Spleen (tissue), 11 donors: Measurements from ENCODE around the gene NDUFS7. TPM values are rescaled to one million over a fixed set of nuclear protein-coding genes. Genes with fewer than 3 reads are reported as not detected.

ENCODE experiments used
- DNase-seq: peaks from one replicate; pipeline ENCODE4 v3.0.0-alpha.2; 2020
- H3K27ac ChIP-seq, 8 donors: fragments of 200-600 bp; sonication (generic) in 7 of 8; 1 replicate in 4 of 8; 2 replicates in 4 of 8; pipeline versions ENCODE4 v1.5.0 to v1.8.0; 2016 to 2021; ENCODE audit warnings: inconsistent platforms in 4 of 8, mild to moderate bottlenecking in 4 of 8, moderate library complexity in 1 of 8
- H3K27me3 ChIP-seq, 7 donors: fragments of 200-600 bp; sonication (generic) in 6 of 7; replicated peaks in 1 of 7; 1 replicate in 4 of 7; 2 replicates in 3 of 7; pipeline versions ENCODE4 v1.5.0 to v1.8.0; 2016 to 2021; ENCODE audit warnings: inconsistent platforms in 3 of 7, mild to moderate bottlenecking in 1 of 7
- H3K36me3 ChIP-seq, 6 donors: fragments of 200-600 bp; sonication (generic) in 5 of 6; 1 replicate in 4 of 6; 2 replicates in 2 of 6; pipeline versions ENCODE4 v1.5.0 to v1.8.0; 2016 to 2021; ENCODE audit warnings: inconsistent platforms in 2 of 6
- H3K4me1 ChIP-seq, 6 donors: fragments of 200-600 bp; sonication (generic) in 5 of 6; 1 replicate in 3 of 6; 2 replicates in 3 of 6; pipeline versions ENCODE4 v1.5.0 to v1.8.0; 2016 to 2021; ENCODE audit warnings: inconsistent platforms in 3 of 6
- H3K4me3 ChIP-seq, 8 donors: fragments of 200-600 bp; sonication (generic) in 7 of 8; 1 replicate in 4 of 8; 2 replicates in 4 of 8; pipeline versions ENCODE4 v1.5.0 to v1.8.0; 2016 to 2021; ENCODE audit warnings: inconsistent platforms in 4 of 8, mild to moderate bottlenecking in 4 of 8, moderate library complexity in 2 of 8
- H3K9me3 ChIP-seq, 8 donors: fragments of 200-600 bp; sonication (generic) in 7 of 8; 1 replicate in 4 of 8; 2 replicates in 4 of 8; pipeline versions ENCODE4 v1.5.0 to v1.8.0; 2016 to 2021; ENCODE audit warnings: inconsistent platforms in 4 of 8
- POLR2A ChIP-seq, 3 donors: fragments of 450-650 bp; IDR thresholded peaks; one replicate each; pipeline ENCODE4 v1.5.1; 2017; ENCODE audit warnings: antibody characterized with exemption in 3 of 3, mild to moderate bottlenecking in 1 of 3
- POLR2AphosphoS5 ChIP-seq, 3 donors: sonication (generic); formaldehyde crosslinking; IDR thresholded peaks; one replicate each; pipeline ENCODE4 v1.5.1; 2017; ENCODE audit warnings: antibody characterized with exemption in 3 of 3
- WGBS, 5 donors: extraction: QIAGEN DNeasy Blood & Tissue Kit in 3 of 5; methylation state at CpG; one replicate each; pipeline versions ENCODE4 v1.1.5 to v1.1.7; 2013 to 2018; 5-methylcytosine and 5-hydroxymethylcytosine counted together
- intact Hi-C: fragments of 100-400 bp; cut with DNase I; formaldehyde crosslinking; loops from one replicate; pipeline ENCODE4 v1.15.0; 2023; ENCODE audit warnings: low total_unique reads
- polyA plus RNA-seq, 3 donors: library from polyadenylated mRNA; stranded (reverse); fragments of 200-250 nt; gene quantifications; one replicate each; pipeline ENCODE4 v1.2.1, GENCODE V29; 2013
- total RNA-seq, 7 donors: library from RNA; depleted of rRNA in 3 of 7; stranded (reverse); fragments of >200 nt in 3 of 7; fragmentation: NEBNext Ultra II Directional in 4 of 7; extraction: Animal tissue kit (Norgen Biotek cat#: 25700) in 4 of 7; gene quantifications; one replicate each; pipeline versions ENCODE4 v1.1.0 to v1.2.1, GENCODE V29; 2016 to 2021
- TF ChIP-seq, protein P1 (sequence below), 11 experiments: fragments of 200-600 bp in 7 of 11; fragments of 450-650 bp in 4 of 11; sonication (generic) in 4 of 11; IDR thresholded peaks in 8 of 11; conservative IDR thresholded peaks in 3 of 11; 1 replicate in 7 of 11; 2 replicates in 4 of 11; pipeline versions ENCODE4 v1.4.0 to v1.8.0; 2016 to 2021; ENCODE audit warnings: antibody characterized with exemption in 11 of 11, inconsistent platforms in 4 of 11, mild to moderate bottlenecking in 1 of 11
- donor health status: healthy with polysubstance abuse.
- donor health status: DM: no; HTN: no; CAD: no; lungs with moderate emphysema.
- donor health status: DM: no; HTN: no; CAD: no.
- donor health status: Bipolar disorder and iron deficiency.
- donor health status: healthy.
- donor health status: DM: no; HTN: no; CAD: no.
- donor health status: DM: yes; HTN: yes; CAD: no.

NDUFS7 gene
- total and polyA plus RNA-seq, 10 donors, result 64.0 to 133 (median 81.6) TPM

DNA sequence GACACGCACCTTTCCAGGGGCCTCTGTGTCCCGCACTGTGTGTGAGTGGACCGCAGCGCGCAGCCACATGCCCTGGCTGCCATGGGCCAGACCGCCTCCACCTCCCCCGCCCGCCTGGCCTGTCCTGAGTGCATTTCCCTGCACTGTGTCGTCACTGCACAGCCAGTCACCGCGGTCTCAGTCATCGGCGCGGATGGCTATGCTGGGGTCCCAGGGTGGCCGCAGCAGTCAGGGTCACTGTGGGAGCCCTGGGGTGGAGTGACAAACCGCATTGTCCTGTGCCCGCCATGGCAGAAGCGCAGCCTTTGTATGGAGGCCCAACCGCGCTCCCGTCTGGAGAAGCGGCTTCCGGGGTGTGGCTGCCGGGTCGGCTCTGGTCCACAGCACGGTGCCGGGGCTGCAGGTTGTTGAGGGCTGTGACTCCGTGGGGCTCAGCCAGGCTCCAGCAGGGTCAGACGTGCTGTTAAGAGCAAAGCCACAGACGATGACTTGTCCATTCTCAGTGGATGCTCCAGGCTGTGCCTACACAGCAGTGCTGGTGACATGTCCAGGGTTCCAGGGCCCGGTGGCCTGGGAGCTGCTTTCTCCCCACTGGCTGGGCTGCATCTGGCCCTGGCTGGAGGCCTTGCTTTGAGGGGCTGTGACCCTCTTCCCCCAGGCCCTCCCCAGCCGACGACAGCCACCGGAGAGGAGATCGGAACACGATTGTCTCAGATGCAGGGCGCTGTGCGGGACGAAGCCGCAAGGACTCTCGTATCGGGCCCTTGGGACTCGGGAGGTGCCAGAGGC lies 6.3 kb upstream of the NDUFS7 start:
- peak overlapping the region; percentile 51 to 86 (median 76) for H3K27ac ChIP-seq
- 87 to 92% (median 87%) methylated on average over 34 to 43 of the region's 43 CpGs for WGBS, 5 donors

DNA sequence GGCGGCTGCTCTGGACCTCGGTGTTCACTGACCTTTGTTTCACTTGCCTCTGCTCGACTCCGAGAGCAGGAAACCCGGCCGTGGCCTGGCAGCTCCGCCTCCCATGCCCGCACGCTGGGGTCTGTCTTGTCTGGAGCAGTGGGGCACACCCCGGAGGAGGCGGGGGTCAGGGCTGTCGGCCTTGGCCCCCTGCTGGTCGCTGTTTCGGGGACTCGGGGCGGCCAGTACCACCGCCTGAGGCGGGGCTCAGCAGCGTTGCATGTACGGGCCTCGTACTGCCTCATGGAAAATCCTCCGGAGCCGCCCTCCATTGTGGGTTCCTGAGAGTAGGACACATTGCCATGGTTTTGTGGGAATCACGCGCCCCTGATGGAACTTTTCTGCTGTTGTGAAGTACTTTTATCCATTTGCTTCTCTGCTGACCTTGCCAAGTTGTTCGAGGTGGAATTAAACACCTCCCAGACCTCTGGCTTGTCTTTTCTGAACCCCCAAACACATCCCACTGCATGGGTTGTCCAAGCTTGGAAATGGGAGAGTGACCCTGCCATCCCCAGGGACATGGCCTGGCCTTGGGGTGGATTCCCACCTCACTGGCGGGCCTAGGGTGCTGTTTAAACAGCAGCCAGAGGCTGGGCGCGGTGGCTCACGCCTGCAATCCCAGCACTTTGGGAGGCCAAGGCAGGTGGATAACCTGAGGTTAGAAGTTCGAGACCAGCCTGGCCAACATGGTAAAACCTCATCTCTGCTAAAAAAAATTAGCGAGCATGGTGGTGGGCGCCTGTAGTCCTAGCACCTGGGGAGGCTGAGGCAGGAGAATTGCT lies 5.5 kb upstream of the NDUFS7 start:
- Histone ChIP-seq H3K27me3 (no peaks in the 10 kb centered on the region), H3K4me1 (peaks cover 11 to 83% (median 40%) of the 10 kb centered on the region in 6 donors), H3K36me3 (peaks cover 0 to 38% (median 25%) of the 10 kb centered on the region in 6 donors), H3K4me3 (peak overlapping the region in 1 of 8 donors; percentile 3), H3K9me3 (no peaks in the 10 kb centered on the region), H3K27ac (peak overlapping the region; percentile 51 to 86 (median 76))
- DNase-seq, result peak; percentile 88
- TF ChIP-seq, protein P1, sequence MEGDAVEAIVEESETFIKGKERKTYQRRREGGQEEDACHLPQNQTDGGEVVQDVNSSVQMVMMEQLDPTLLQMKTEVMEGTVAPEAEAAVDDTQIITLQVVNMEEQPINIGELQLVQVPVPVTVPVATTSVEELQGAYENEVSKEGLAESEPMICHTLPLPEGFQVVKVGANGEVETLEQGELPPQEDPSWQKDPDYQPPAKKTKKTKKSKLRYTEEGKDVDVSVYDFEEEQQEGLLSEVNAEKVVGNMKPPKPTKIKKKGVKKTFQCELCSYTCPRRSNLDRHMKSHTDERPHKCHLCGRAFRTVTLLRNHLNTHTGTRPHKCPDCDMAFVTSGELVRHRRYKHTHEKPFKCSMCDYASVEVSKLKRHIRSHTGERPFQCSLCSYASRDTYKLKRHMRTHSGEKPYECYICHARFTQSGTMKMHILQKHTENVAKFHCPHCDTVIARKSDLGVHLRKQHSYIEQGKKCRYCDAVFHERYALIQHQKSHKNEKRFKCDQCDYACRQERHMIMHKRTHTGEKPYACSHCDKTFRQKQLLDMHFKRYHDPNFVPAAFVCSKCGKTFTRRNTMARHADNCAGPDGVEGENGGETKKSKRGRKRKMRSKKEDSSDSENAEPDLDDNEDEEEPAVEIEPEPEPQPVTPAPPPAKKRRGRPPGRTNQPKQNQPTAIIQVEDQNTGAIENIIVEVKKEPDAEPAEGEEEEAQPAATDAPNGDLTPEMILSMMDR (IDR thresholded peaks at IDR 0.05 in 8 of 11, conservative IDR thresholded peaks at IDR 0.05 in 3 of 11), result peak in 4 of 11 experiments; percentile 10 to 37 (median 32)
- peak; percentile 43 to 85 (median 82) for TF ChIP-seq POLR2AphosphoS5 (IDR thresholded peaks at IDR 0.05)
- TF ChIP-seq POLR2A (IDR thresholded peaks at IDR 0.05), result no peak
- intact Hi-C loops, result loop anchor here (10.0 kb wide), 1 partner anchor 93 kb away; the partner anchor contains the start of gene EFNA2
- 61 to 86% (median 79%) methylated on average over 16 to 33 of the region's 33 CpGs for WGBS, 5 donors

More for the DNA sequence above, 6.3 kb upstream of the NDUFS7 start:
- TF ChIP-seq, protein P1 (IDR thresholded peaks at IDR 0.05 in 8 of 11, conservative IDR thresholded peaks at IDR 0.05 in 3 of 11), result no peak
- TF ChIP-seq POLR2A (IDR thresholded peaks at IDR 0.05) (no peak), POLR2AphosphoS5 (IDR thresholded peaks at IDR 0.05) (peak in 1 of 3 donors; percentile 9)
- Histone ChIP-seq H3K36me3 (peaks cover 0 to 46% (median 29%) of the 10 kb centered on the region in 6 donors), H3K9me3 (no peaks in the 10 kb centered on the region), H3K27me3 (no peaks in the 10 kb centered on the region), H3K4me3 (peak overlapping the region in 1 of 8 donors; percentile 3), H3K4me1 (peaks cover 16 to 83% (median 41%) of the 10 kb centered on the region in 6 donors)
- intact Hi-C loops, result loop anchor here (10.0 kb wide), 1 partner anchor 93 kb away; the partner anchor contains the start of gene EFNA2
- no peak for DNase-seq

DNA sequence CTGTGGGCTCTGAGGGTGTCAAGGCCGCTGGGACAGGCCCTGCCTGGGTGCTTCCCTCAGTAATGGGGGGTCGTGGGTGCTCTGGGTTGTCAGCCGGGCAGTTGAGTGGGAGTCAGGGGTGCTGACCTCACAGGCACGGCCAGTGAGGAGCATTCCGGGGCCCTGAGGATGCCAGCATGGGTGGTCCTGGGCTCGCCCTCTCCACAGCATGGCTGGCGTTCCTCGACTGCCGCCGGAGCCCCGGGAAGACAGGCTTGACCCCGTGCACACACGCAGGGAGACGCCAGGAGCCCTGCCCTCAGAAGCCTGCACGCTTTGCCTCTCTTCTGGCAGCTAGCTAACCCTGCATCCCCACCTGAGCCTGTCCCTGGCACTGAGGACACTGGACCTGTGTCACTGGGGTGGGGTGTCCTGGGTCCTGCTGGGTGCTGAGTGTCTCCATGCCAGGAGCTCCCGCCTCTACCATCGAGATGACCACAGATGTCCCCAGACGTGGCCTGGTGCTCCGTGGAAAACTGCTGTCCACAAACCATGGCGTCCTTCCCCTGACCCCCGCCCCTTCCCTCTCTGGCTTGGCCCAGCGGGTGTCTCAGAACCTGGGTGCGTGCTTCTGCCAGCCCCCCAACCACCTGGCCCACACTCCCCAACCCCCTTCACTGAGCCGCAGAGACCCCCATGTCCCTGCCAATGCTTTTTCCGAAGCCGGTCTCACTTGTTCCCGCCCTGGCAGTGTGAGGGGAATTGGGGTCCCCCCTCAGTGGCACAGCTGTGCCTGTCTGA lies 4.4 kb upstream of the NDUFS7 start:
- WGBS, 5 donors, result 79 to 91% (median 88%) methylated on average over 20 to 27 of the region's 27 CpGs
- no peak for TF ChIP-seq POLR2A (IDR thresholded peaks at IDR 0.05)
- peak in 2 of 3 donors; percentile 13 to 34 for TF ChIP-seq POLR2AphosphoS5 (IDR thresholded peaks at IDR 0.05)
- intact Hi-C loops, result loop anchor here (10.0 kb wide), 1 partner anchor 95 kb away; the partner anchor contains the start of gene EFNA2
- Histone ChIP-seq H3K27me3 (no peaks in the 10 kb centered on the region), H3K4me1 (peaks cover 7 to 80% (median 38%) of the 10 kb centered on the region in 6 donors), H3K27ac (peak overlapping the region in 5 of 8 donors; percentile 72 to 86 (median 79)), H3K36me3 (peaks cover 0 to 26% (median 15%) of the 10 kb centered on the region in 6 donors), H3K9me3 (no peaks in the 10 kb centered on the region), H3K4me3 (no peak overlapping the region)
- DNase-seq, result no peak
